Vagina (tissue), 2 donors: ENCODE data around the gene PKP4. TPM values are rescaled to one million over a fixed set of nuclear protein-coding genes. Genes with fewer than 3 reads are reported as not detected.

Experiments
- DNase-seq, 2 donors: peaks; one replicate each; pipeline ENCODE4 v3.0.0-alpha.2; 2017; ENCODE audit errors: extremely low spot score in 2 of 2
- H3K27ac ChIP-seq: fragments of 200-600 bp; sonication (generic); one replicate; pipeline ENCODE4 v1.5.1; 2019
- H3K27me3 ChIP-seq: fragments of 200-600 bp; sonication (generic); one replicate; pipeline ENCODE4 v1.5.1; 2019
- H3K36me3 ChIP-seq, 2 donors: fragments of 200-600 bp; sonication (generic); one replicate each; pipeline ENCODE4 v1.5.1; 2017 to 2019
- H3K4me1 ChIP-seq: fragments of 200-600 bp; sonication (generic); one replicate; pipeline ENCODE4 v1.5.1; 2019
- H3K4me3 ChIP-seq, 2 donors: fragments of 200-600 bp; sonication (generic); 1 replicate in 1 of 2; 2 replicates in 1 of 2; pipeline ENCODE4 v1.5.1; 2016 to 2019
- H3K9me3 ChIP-seq: fragments of 200-600 bp; sonication (generic); one replicate; pipeline ENCODE4 v1.5.1; 2019
- CTCF ChIP-seq, 3 experiments: fragments of 450-650 bp in 2 of 3; fragments of 200-600 bp in 1 of 3; sonication (generic) in 1 of 3; IDR thresholded peaks; one replicate each; pipeline ENCODE4 v1.5.1; 2017 to 2019; ENCODE audit warnings: antibody characterized with exemption in 3 of 3, mild to moderate bottlenecking in 2 of 3, moderate library complexity in 2 of 3
- POLR2A ChIP-seq, 2 donors: fragments of 450-650 bp; IDR thresholded peaks; one replicate each; pipeline ENCODE4 v1.6.1; 2017; ENCODE audit warnings: antibody characterized with exemption in 2 of 2, mild to moderate bottlenecking in 2 of 2, moderate library complexity in 2 of 2
- POLR2AphosphoS5 ChIP-seq, 2 donors: sonication (generic); formaldehyde crosslinking; IDR thresholded peaks; one replicate each; pipeline ENCODE4 v1.9.0; 2017; ENCODE audit warnings: antibody characterized with exemption in 2 of 2, mild to moderate bottlenecking in 2 of 2, low read depth in 1 of 2; ENCODE audit not compliant: insufficient read depth in 1 of 2
- intact Hi-C: fragments of 100-400 bp; cut with DNase I; formaldehyde crosslinking; loops from one replicate; pipeline ENCODE4 v1.15.1; 2023
- total RNA-seq: library from RNA; depleted of rRNA; stranded (reverse); fragments of >200 nt; gene quantifications from one replicate; pipeline ENCODE4 v1.2.3, GENCODE V29; 2016

Gene PKP4
- total RNA-seq, 1 donor from 2014 or later = 71.5 TPM

- H3K27me3 ChIP-seq = no peaks in the 10 kb centered on the region
- peaks cover 0 to 33% of the 10 kb centered on the region in 2 donors for H3K36me3 ChIP-seq
- peaks cover 7% of the 10 kb centered on the region for H3K4me1 ChIP-seq
- intact Hi-C loops = no loop called here
- TF ChIP-seq POLR2AphosphoS5 (IDR thresholded peaks at IDR 0.05; ENCODE audit: insufficient read depth in 1 of 2, low read depth in 1 of 2) (no peak), POLR2A (IDR thresholded peaks at IDR 0.05) (no peak), CTCF (IDR thresholded peaks at IDR 0.05) (no peak)
- no peaks in the 10 kb centered on the region for H3K9me3 ChIP-seq
- H3K4me3 ChIP-seq = no peak overlapping the region
- H3K27ac ChIP-seq = no peak overlapping the region
- DNase-seq = no peak
Measured at GRCh38 chr2:158659483-158659882, 202.7 kb downstream of the PKP4 start.

- Histone ChIP-seq H3K27ac (no peak overlapping the region), H3K9me3 (no peaks in the 10 kb centered on the region), H3K4me1 (peaks cover 10% of the 10 kb centered on the region), H3K4me3 (no peak overlapping the region), H3K36me3 (peaks cover 0 to 33% of the 10 kb centered on the region in 2 donors), H3K27me3 (no peaks in the 10 kb centered on the region)
- DNase-seq = no peak
- TF ChIP-seq POLR2A (IDR thresholded peaks at IDR 0.05) (no peak), CTCF (IDR thresholded peaks at IDR 0.05) (no peak), POLR2AphosphoS5 (IDR thresholded peaks at IDR 0.05; ENCODE audit: insufficient read depth in 1 of 2, low read depth in 1 of 2) (no peak)
- intact Hi-C loops = no loop called here
Measured at GRCh38 chr2:158661231-158661630, 204.5 kb downstream of the PKP4 start.

GRCh38 chr2:158662421-158662820 is 205.7 kb downstream of the PKP4 start:
- intact Hi-C loops = no loop called here
- Histone ChIP-seq H3K36me3 (peaks cover 0 to 42% of the 10 kb centered on the region in 2 donors), H3K4me1 (peaks cover 11% of the 10 kb centered on the region), H3K27me3 (no peaks in the 10 kb centered on the region), H3K4me3 (no peak overlapping the region), H3K27ac (no peak overlapping the region), H3K9me3 (no peaks in the 10 kb centered on the region)
- TF ChIP-seq CTCF (IDR thresholded peaks at IDR 0.05) (no peak), POLR2AphosphoS5 (IDR thresholded peaks at IDR 0.05; ENCODE audit: insufficient read depth in 1 of 2, low read depth in 1 of 2) (no peak), POLR2A (IDR thresholded peaks at IDR 0.05) (no peak)
- DNase-seq = no peak

GRCh38 chr2:158663796-158664195 is 207.0 kb downstream of the PKP4 start:
- Histone ChIP-seq H3K4me3 (no peak overlapping the region), H3K9me3 (no peaks in the 10 kb centered on the region), H3K27me3 (no peaks in the 10 kb centered on the region), H3K36me3 (peaks cover 0 to 42% of the 10 kb centered on the region in 2 donors), H3K4me1 (peaks cover 11% of the 10 kb centered on the region), H3K27ac (no peak overlapping the region)
- DNase-seq = no peak
- intact Hi-C loops = no loop called here
- TF ChIP-seq POLR2A (IDR thresholded peaks at IDR 0.05) = no peak

GRCh38 chr2:158664987-158665386 is 208.2 kb downstream of the PKP4 start:
- no peak for DNase-seq
- Histone ChIP-seq H3K9me3 (no peaks in the 10 kb centered on the region), H3K4me1 (peaks cover 11% of the 10 kb centered on the region), H3K4me3 (no peak overlapping the region), H3K27me3 (no peaks in the 10 kb centered on the region), H3K36me3 (peaks cover 0 to 43% of the 10 kb centered on the region in 2 donors), H3K27ac (no peak overlapping the region)
- TF ChIP-seq CTCF (IDR thresholded peaks at IDR 0.05) = no peak
- no peak for TF ChIP-seq POLR2AphosphoS5 (IDR thresholded peaks at IDR 0.05; ENCODE audit: insufficient read depth in 1 of 2, low read depth in 1 of 2)
- TF ChIP-seq POLR2A (IDR thresholded peaks at IDR 0.05) = no peak
- intact Hi-C loops = no loop called here
